DND-41 (cell line): ENCODE measurements around the gene TSPAN7.

Source experiments
- ATAC-seq: fragments of 200-7000 bp; cut with Tn5 transposase; 3 replicates; pipeline ENCODE4 v1.9.1; 2021; ENCODE audit warnings: low read depth; ENCODE audit not compliant: insufficient read depth
- DNase-seq: peaks from one replicate; pipeline ENCODE4 v3.0.0-alpha.2; 2020
- H2AFZ ChIP-seq: 2 replicates; pipeline ENCODE4 v1.6.0; 2012; ENCODE audit warnings: low read depth, low read length
- H3K27ac ChIP-seq: 2 replicates; pipeline ENCODE4 v1.5.1; 2012; ENCODE audit warnings: low read length, inconsistent platforms
- H3K27me3 ChIP-seq: fragments of 200-600 bp; sonication (generic); 2 replicates; pipeline ENCODE4 v1.6.0; 2012; ENCODE audit warnings: low read length, mild to moderate bottlenecking, inconsistent platforms; ENCODE audit not compliant: insufficient read depth, poor library complexity
- H3K36me3 ChIP-seq: 2 replicates; pipeline ENCODE4 v1.5.1; 2012; ENCODE audit warnings: low read length, inconsistent platforms; ENCODE audit not compliant: insufficient read depth
- H3K4me1 ChIP-seq: 2 replicates; pipeline ENCODE4 v1.5.1; 2012; ENCODE audit warnings: mild to moderate bottlenecking, low read length; ENCODE audit not compliant: insufficient read depth
- H3K4me2 ChIP-seq: 2 replicates; pipeline ENCODE4 v1.6.0; 2012; ENCODE audit warnings: mild to moderate bottlenecking, moderate library complexity, low read length, inconsistent platforms; ENCODE audit not compliant: insufficient read depth
- H3K4me3 ChIP-seq, 2 experiments: fragments of 200-600 bp in 1 of 2; shearing (Covaris generic) in 1 of 2; 2 replicates each; pipeline ENCODE4 v1.5.1; 2012 to 2016; ENCODE audit warnings: inconsistent platforms in 2 of 2, low read length in 2 of 2, mild to moderate bottlenecking in 2 of 2, low read depth in 1 of 2, moderate library complexity in 1 of 2
- H3K79me2 ChIP-seq: 2 replicates; pipeline ENCODE4 v1.6.0; 2012; ENCODE audit warnings: low read length, inconsistent platforms; ENCODE audit not compliant: insufficient read depth
- H3K9ac ChIP-seq: 2 replicates; pipeline ENCODE4 v1.6.0; 2012; ENCODE audit warnings: low read depth, mild to moderate bottlenecking, inconsistent platforms, low read length, moderate library complexity
- H3K9me3 ChIP-seq: 2 replicates; pipeline ENCODE4 v1.5.1; 2012; ENCODE audit warnings: low read length, moderate library complexity, mild to moderate bottlenecking, inconsistent platforms; ENCODE audit not compliant: insufficient read depth, severe bottlenecking
- H4K20me1 ChIP-seq: 2 replicates; pipeline ENCODE4 v1.6.0; 2012; ENCODE audit warnings: low read length; ENCODE audit not compliant: insufficient read depth
- CTCF ChIP-seq: IDR thresholded peaks from 2 replicates; pipeline ENCODE4 v1.5.1; 2012; ENCODE audit warnings: borderline replicate concordance, low read length, moderate library complexity, mild to moderate bottlenecking; ENCODE audit not compliant: poor library complexity, severe bottlenecking; ENCODE audit errors: extremely low read depth
- EZH2 ChIP-seq: IDR thresholded peaks from 3 replicates; pipeline ENCODE4 v1.6.1; 2012; ENCODE audit warnings: borderline replicate concordance, low read depth, mild to moderate bottlenecking, moderate library complexity, low read length, inconsistent platforms; ENCODE audit not compliant: severe bottlenecking

TSPAN7 gene

GRCh38 chrX:38666909-38667308 is 105.6 kb downstream of the TSPAN7 start:
- H3K9ac ChIP-seq, result no peak overlapping the region
- TF ChIP-seq CTCF, result no peak
- TF ChIP-seq EZH2, result no peak
- ATAC-seq, result no peak
- H3K79me2 ChIP-seq, result no peaks in the 10 kb centered on the region
- no peaks in the 10 kb centered on the region for H3K36me3 ChIP-seq
- no peak overlapping the region for H3K4me2 ChIP-seq
- H3K4me1 ChIP-seq, result no peaks in the 10 kb centered on the region
- no peaks in the 10 kb centered on the region for H3K27me3 ChIP-seq
- no peaks in the 10 kb centered on the region for H4K20me1 ChIP-seq
- H2AFZ ChIP-seq, result no peak overlapping the region
- no peaks in the 10 kb centered on the region for H3K9me3 ChIP-seq
- no peak overlapping the region for H3K27ac ChIP-seq
- H3K4me3 ChIP-seq, result no peak overlapping the region
- no peak for DNase-seq

- no peak for TF ChIP-seq CTCF
- TF ChIP-seq EZH2, result no peak
- Histone ChIP-seq H3K27me3 (no peaks in the 10 kb centered on the region), H3K9me3 (no peaks in the 10 kb centered on the region), H3K9ac (no peak overlapping the region), H3K27ac (no peak overlapping the region), H3K4me1 (no peaks in the 10 kb centered on the region), H2AFZ (no peak overlapping the region), H3K4me3 (no peak overlapping the region), H4K20me1 (no peaks in the 10 kb centered on the region), H3K36me3 (no peaks in the 10 kb centered on the region), H3K4me2 (no peak overlapping the region), H3K79me2 (no peaks in the 10 kb centered on the region)
- DNase-seq (no peak), ATAC-seq (no peak)
Observed at GRCh38 chrX:38668771-38669170, 107.4 kb downstream of the TSPAN7 start.

DNA sequence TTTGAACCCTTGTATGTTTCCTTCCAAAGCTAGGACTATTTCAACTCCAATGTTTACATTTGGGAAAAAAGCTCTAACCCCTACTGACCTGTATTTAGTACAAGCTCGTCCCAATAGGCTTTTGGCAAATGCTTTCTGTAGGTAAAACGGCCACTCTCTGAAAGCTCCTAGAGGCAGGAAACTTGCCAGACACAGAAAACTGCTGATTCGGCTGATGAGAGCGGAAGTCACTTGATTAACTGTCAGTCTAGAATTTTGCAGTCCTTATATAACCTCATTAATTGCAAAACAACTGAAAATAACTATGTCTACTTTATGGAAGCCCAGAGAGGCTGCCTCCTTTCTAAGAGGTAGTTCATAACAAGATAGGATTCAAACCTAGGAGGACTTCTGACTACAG is 108.1 kb downstream of the TSPAN7 start:
- H3K27me3 ChIP-seq, result no peaks in the 10 kb centered on the region
- H3K4me2 ChIP-seq, result no peak overlapping the region
- DNase-seq (no peak), ATAC-seq (no peak)
- H3K9me3 ChIP-seq, result no peaks in the 10 kb centered on the region
- no peaks in the 10 kb centered on the region for H3K4me1 ChIP-seq
- no peak overlapping the region for H3K4me3 ChIP-seq
- H4K20me1 ChIP-seq, result no peaks in the 10 kb centered on the region
- no peaks in the 10 kb centered on the region for H3K79me2 ChIP-seq
- H3K36me3 ChIP-seq, result no peaks in the 10 kb centered on the region
- no peak for TF ChIP-seq EZH2
- TF ChIP-seq CTCF, result no peak
- no peak overlapping the region for H3K9ac ChIP-seq
- H3K27ac ChIP-seq, result no peak overlapping the region
- no peak overlapping the region for H2AFZ ChIP-seq

DNA sequence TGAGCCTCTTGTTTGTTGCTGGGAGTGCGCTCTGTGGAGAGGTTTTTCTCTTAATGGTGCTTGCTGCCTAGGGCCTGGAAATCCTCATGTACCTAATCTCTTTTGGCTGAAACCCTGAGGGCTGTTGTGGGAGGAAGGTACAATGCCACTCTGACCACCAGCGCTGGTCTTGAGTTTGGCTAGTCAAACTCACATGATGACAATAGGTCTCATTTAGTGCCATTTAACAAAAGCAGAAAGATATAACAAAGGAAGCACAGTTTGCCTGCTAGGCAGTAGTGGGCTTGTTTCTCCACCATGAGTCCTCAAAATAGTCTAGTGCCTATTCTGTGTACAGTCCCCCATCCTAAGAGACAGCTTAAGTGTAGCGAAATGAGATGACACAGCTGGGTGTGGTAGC is 111.3 kb downstream of the TSPAN7 start:
- no peak overlapping the region for H3K4me2 ChIP-seq
- no peak overlapping the region for H3K4me3 ChIP-seq
- no peaks in the 10 kb centered on the region for H4K20me1 ChIP-seq
- no peak overlapping the region for H3K27ac ChIP-seq
- H3K9ac ChIP-seq, result no peak overlapping the region
- ATAC-seq (no peak), DNase-seq (no peak)
- no peaks in the 10 kb centered on the region for H3K4me1 ChIP-seq
- TF ChIP-seq EZH2, result no peak
- TF ChIP-seq CTCF, result no peak
- H3K36me3 ChIP-seq, result no peaks in the 10 kb centered on the region
- no peak overlapping the region for H2AFZ ChIP-seq
- no peaks in the 10 kb centered on the region for H3K27me3 ChIP-seq
- H3K79me2 ChIP-seq, result no peaks in the 10 kb centered on the region
- H3K9me3 ChIP-seq, result no peaks in the 10 kb centered on the region
